Fibroblast of the conjunctiva (primary cell): ENCODE measurements around the gene GSTM3.
"Not testable (repeated sequence)": the region's sequence is repeated elsewhere in the genome, so short reads cannot be mapped to it uniquely, and the experiment has no call there.

Experiments used
- DNase-seq: peaks from one replicate; pipeline ENCODE4 v3.0.0-alpha.2; 2010; ENCODE audit warnings: low read depth

GSTM3 gene

GRCh38 chr1:109761227-109762038 is 20.6 kb upstream of the GSTM3 start:
- DNase-seq: no peak

- DNase-seq: no peak
Observed at GRCh38 chr1:109760581-109761226, 19.9 kb upstream of the GSTM3 start.

- no peak for DNase-seq
Observed at GRCh38 chr1:109759513-109760334, 18.9 kb upstream of the GSTM3 start.

DNA sequence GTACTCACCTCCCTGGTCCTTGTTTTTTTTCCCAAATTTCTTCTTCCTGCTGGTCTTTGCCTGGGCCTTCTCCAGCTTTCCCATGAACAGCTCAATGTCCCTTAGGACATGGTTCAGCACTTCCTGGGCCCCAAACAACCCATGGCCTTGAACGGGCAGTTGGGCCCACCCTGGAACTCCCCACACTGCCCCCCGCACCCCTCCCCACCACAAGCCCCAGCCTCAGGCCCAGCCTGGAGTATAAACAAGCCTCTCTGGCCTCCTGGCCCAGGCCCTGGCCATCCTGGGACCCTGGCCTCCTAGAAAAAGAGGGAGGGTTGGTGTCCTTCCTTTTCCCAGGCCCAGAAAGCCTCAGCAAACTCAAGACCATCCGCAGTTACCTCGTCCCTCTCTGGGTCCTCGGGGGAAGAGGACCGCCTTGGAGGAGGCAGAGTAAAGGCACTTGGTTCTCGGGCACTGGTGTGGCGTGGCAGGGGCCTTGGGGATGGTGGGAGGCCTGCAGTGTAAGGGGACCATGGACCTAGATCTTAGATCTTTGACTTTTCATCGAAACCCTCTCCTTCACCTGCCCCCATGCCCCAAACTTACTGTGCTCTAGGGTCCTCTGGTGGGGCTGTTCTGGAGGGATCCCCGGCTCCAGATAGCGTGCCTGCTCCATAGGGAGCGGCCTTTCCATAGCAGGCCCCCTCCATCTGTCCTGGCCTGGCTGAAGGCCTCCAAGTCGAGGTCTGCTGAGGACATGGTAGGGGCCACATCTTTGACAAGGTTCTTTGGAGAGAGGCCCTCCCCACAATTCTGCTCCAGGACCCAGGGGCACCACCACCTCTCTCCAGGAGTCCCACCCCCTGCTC is 17.3 kb upstream of the GSTM3 start:
- DNase-seq: no peak

- DNase-seq: no peak
Observed at GRCh38 chr1:109756848-109757521, 16.1 kb upstream of the GSTM3 start.

DNA sequence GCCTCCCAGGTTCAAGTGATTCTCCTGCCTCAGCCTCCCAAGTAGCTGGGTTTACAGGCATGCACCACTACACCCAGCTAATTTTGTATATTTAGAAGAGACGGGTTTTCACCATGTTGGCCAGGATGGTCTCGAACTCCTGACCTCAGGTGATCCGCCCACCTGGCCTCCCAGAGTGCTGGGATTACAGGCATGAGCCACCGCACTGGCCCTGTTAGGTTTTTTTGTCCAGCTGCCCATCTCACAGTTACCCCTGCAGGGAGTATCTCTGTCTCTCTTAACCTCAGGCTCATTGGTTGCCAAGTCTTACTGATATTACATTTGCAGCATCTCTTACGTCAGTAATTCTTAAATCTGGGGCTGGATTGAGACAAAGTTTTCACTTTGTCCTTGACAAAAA is 15.5 kb upstream of the GSTM3 start:
- DNase-seq: not testable (repeated sequence)

DNA sequence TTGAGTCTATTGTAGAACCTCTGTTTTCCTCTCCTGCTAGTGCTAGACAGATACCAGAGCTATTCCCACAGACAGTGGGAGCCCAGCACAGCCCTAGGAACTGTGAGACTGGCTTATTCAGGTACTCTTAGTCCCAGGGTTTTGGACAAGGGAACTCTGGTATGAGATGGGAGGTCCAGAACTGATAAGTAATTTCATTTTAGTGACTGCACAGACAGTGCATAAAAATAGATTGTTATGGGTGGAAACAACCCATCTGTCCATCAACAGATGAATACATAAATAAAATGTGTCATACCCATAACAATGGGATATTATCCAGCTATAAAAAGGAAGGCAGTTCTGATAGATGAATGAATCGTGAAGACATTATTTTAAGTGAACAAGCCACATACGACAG is 13.9 kb upstream of the GSTM3 start:
- DNase-seq: no peak

DNA sequence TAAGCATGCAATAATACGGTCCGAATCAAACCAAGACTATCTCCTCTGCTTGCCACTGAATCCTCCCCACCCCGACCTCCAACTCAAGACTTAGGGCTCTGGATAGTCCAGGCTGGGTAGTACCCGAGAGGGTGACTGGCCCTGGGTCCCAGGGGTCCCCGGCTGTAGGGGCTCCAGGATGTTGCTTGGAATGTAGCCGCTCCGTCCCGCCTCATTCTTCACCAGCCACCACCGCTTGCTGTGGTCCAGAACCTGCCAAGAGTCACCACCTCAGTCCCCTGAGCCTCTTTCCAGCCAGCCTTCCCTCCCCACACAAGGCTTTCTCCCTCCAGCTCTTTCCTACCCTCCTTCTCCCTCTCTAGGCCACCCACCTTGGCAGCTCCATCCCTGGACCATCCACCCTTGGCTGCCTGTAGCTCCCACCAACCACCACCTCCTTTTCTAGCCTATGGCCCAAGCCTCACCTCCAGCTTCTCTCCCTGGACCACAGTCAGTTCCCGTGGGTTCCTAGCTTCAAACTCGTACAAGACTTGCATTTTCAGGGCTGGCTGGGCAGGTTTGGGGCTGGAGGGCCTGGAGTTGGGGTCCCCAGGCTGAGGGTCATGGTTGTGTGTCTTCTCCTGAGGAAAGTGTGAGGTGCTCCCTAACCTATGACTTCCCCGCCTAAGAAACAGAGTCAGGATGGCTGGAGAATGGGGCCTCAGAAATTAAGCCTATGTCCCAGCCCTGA is 10.9 kb upstream of the GSTM3 start:
- no peak for DNase-seq

GRCh38 chr1:109750920-109751319 is 10.1 kb upstream of the GSTM3 start:
- no peak for DNase-seq

- DNase-seq: no peak
Observed at GRCh38 chr1:109750241-109750882, 9.5 kb upstream of the GSTM3 start.

DNA sequence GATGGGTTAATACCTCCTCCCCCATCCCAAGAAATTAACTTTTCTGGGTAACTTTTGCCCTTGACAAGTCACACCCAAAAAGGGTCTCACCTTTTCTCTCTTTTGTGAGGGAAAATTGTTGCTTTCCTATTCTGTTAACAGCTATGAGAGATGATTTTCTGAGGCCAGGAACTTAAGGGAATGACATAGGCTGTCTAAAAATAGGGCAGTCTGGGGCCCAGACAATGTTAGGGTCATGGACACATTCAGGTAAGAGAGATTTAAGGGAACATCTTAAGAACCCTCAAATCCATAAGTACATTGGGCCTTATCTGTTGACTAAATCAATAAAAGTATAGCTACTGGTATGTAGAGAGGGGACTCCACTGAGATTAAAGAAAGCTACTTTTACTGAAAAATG is 8.4 kb upstream of the GSTM3 start:
- no peak for DNase-seq

DNA sequence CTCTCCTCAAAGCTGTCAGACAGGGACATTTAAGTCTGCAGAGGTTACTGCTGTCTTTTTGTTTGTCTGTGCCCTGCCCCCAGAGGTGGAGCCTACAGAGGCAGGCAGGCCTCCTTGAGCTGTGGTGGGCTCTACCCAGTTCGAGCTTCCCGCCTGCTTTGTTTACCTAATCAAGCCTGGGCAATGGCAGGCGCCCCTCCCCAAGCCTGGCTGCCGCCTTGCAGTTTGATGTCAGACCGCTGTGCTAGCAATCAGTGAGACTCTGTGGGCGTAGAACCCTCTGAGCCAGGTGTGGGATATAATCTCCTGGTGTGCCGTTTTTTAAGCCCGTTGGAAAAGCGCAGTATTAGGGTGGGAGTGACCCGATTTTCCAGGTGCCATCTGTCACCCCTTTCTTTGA is 7.5 kb upstream of the GSTM3 start:
- DNase-seq: not testable (repeated sequence)

DNA sequence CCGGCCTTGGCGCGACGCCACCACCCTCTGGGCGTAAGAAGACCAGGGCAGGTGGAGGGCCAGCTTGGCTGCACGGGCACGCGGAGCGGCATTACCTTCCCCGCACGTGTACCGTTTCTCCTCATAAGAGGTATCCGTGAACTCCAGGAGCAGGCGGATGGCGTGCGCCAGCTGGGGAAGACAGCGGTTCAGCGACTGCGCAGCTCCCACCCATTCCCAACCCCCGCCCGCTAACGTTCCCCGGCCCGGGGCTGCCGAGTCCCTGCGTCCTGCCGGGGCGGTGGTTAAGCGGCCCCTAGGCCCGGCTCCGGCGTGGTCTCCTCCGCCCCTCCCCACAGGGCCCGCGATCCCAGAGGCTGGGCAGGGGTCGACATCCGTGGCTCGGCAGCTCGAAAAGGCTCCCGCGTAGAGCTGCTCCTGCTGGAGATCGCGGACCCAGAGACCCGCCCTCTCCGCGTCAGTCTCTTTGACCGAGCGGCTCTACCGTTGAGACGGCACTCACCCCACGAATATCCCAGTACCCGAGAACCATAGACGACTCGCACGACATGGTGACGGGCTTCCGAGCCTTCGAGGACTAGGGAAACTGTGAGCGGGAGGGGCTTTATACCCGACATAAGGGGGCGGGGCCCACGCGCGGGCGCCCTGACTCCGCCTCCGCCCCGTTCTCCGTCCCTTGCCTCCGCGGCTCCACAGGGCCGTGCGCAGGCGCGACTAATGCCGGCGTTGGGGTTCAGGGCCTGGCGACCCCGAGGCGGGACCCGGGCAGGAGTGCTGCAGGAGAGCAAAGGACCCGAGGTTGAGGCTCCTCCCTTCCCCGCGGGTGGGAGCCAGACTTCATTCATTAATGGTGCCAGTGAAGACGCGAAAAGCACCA is 862 bp downstream of the GSTM3 start:
- peak; percentile 27 for DNase-seq

DNA sequence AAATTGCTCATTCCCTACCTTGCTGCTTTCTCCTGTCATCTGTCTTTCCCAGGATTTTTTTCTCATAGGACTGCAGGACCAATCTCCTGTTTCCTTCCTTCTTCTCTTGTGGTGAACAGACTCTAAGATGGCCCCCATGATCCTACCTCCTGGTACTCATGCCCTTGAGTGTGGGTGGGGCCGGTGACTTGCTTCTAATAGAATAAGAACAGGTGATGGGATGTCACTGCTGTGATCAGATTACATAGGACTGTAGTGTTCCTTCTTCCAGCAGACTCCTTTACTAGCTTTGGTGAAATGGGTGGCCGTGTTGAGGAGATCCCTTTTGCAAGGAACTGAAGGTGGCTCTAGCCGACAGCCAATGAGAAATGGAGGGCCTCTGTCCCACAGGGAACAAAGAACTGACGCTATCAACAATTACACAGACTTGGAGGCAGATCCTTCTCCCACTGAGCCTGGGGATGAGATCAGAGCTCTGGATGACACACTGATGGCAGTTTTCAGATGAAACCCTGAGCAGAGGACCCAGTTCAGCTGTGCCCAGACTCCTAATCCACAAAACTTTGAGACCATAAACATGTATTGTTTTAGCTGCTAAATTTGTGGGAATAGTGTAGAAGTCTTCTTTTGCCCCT is 7.5 kb downstream of the GSTM3 start:
- no peak for DNase-seq

GRCh38 chr1:109732390-109732881 is 8.4 kb downstream of the GSTM3 start:
- DNase-seq: no peak

DNA sequence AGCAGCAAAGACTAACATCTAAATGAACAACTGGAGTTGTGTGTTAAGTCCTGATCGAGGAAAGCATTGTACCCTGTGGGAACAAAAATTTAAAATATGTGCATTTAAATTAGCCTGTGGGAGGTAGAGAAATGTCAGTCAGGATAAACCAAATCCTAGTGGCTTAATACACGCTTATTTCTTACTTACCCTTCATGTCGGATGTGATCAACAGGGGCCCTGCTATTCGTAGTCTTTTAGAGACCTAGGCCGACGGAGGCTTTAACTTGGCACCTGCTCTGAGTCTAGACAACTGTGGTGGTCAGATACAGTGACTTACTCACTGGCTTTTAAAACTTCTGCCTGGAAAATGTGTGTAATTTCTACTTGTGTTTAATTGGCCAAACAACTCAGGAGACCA is 10.2 kb downstream of the GSTM3 start:
- no peak for DNase-seq

GRCh38 chr1:109728870-109729269 is 12.0 kb downstream of the GSTM3 start:
- DNase-seq: no peak

GRCh38 chr1:109726728-109727373 is 14.0 kb downstream of the GSTM3 start:
- no peak for DNase-seq
